Measurements from ENCODE around the gene NGLY1. TPM values are rescaled to one million over a fixed set of nuclear protein-coding genes. Genes with fewer than 3 reads are reported as not detected.

The NGLY1 gene
- total and polyA plus RNA-seq, 7 experiments from 2014 or later, result 39.7 to 84.1 (median 66.2) TPM

DNA sequence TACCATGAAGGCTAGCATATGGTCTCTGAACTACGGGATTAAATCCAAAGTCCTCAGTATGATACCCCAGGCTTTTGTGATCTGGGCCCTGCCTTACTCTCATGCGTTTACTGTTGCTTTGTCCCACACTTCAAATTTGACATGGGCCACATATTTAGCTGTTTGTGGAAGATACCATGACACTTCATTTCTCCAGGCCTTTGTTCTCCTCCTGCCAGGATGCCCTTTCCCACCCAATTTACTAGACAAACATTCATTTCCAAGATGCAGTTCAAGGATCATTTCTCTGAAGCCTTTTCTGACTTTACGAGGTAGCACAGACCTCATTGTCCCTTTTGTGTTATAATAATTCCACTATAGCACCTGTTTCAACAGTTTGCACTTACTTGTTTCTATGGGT is 4.4 kb upstream of the NGLY1 start:
- peaks cover 0 to 5% (median 0%) of the 10 kb centered on the region in 3 experiments for H3K36me3 ChIP-seq (ENCODE audit: control insufficient read depth in 2 of 3, insufficient read depth in 3 of 3, low read length in 3 of 3)
- H3K4me3 ChIP-seq (ENCODE audit: low read length), result no peak overlapping the region
- Mint-ChIP-seq H3K9me3 (no peaks in the 10 kb centered on the region), H3K36me3 (peaks cover 0 to 20% (median 0%) of the 10 kb centered on the region in 5 donors), H3K27me3 (no peaks in the 10 kb centered on the region), H3K27ac (peak overlapping the region in 5 of 9 donors; percentile 3 to 67 (median 14)), H3K4me3 (peak overlapping the region in 4 of 10 donors; percentile 46 to 87 (median 50)), H3K4me1 (peaks cover 20 to 61% (median 52%) of the 10 kb centered on the region in 7 donors)
- H3K9me3 ChIP-seq (ENCODE audit: control insufficient read depth in 2 of 3, low read length in 3 of 3), result no peaks in the 10 kb centered on the region
- CTCF ChIA-PET, result no interaction called here
- POLR2A ChIA-PET, result no interaction called here
- no peak for ATAC-seq
- H3K4me1 ChIP-seq (ENCODE audit: control insufficient read depth in 2 of 2, insufficient read depth in 2 of 2, low read length in 2 of 2), result peaks cover 6 to 20% of the 10 kb centered on the region in 2 donors
- DNase-seq, result no peak
- H3K27ac ChIP-seq (ENCODE audit: low read depth, low read length), result no peak overlapping the region
- intact Hi-C loops (cut with micrococcal nuclease), result loop anchor here in 1 of 2 donors (10.0 kb wide), 1 partner anchor 1873 kb away; the partner anchor contains the start of genes NKIRAS1 and RPL15
- H3K27me3 ChIP-seq (ENCODE audit: control insufficient read depth in 2 of 2, insufficient read depth in 2 of 2, low read length in 2 of 2), result no peaks in the 10 kb centered on the region

DNA sequence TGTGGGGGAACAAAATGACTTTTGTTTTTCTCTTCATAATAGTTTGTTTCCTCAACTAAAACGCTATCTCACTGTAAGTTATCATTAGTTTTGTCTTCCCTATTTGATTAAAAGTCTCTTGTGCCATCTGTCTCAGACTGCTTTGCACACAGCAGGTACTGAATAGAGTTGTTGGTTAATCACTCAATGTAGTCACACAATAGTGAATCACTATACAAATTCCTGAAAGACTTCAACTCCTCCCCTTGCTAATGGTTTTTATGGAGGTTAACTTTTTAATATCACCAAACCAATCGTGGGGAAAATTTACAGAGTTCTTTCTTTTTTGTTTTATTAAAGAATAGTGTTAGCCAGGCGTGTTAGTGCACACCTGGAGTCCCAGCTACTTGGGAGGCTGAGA is 2.6 kb upstream of the NGLY1 start:
- H3K36me3 ChIP-seq (ENCODE audit: control insufficient read depth in 2 of 3, insufficient read depth in 3 of 3, low read length in 3 of 3), result peaks cover 0 to 5% (median 0%) of the 10 kb centered on the region in 3 experiments
- no peaks in the 10 kb centered on the region for H3K27me3 Mint-ChIP-seq
- no peak overlapping the region for H3K4me3 Mint-ChIP-seq
- H3K4me1 ChIP-seq (ENCODE audit: control insufficient read depth in 2 of 2, insufficient read depth in 2 of 2, low read length in 2 of 2), result peaks cover 20 to 23% of the 10 kb centered on the region in 2 donors
- no peak overlapping the region for H3K4me3 ChIP-seq (ENCODE audit: low read length)
- H3K27me3 ChIP-seq (ENCODE audit: control insufficient read depth in 2 of 2, insufficient read depth in 2 of 2, low read length in 2 of 2), result no peaks in the 10 kb centered on the region
- no peaks in the 10 kb centered on the region for H3K9me3 Mint-ChIP-seq
- CTCF ChIA-PET, result no interaction called here
- H3K9me3 ChIP-seq (ENCODE audit: control insufficient read depth in 2 of 3, low read length in 3 of 3), result no peaks in the 10 kb centered on the region
- no peak overlapping the region for H3K27ac Mint-ChIP-seq
- intact Hi-C loops (cut with micrococcal nuclease), result loop anchor here in 1 of 2 donors (10.0 kb wide), 1 partner anchor 1871 kb away; the partner anchor contains the start of genes NKIRAS1 and RPL15
- no peak overlapping the region for H3K27ac ChIP-seq (ENCODE audit: low read depth, low read length)
- H3K36me3 Mint-ChIP-seq, result peaks cover 0 to 8% (median 0%) of the 10 kb centered on the region in 5 donors
- POLR2A ChIA-PET, result interaction anchor here (0.7 kb wide), 2 partner anchors 39 to 123 kb away, joined by 3 to 4 read pairs; no protein-coding TSS in a partner anchor
- peaks cover 18 to 63% (median 54%) of the 10 kb centered on the region in 7 donors for H3K4me1 Mint-ChIP-seq
- no peak for ATAC-seq
- no peak for DNase-seq

DNA sequence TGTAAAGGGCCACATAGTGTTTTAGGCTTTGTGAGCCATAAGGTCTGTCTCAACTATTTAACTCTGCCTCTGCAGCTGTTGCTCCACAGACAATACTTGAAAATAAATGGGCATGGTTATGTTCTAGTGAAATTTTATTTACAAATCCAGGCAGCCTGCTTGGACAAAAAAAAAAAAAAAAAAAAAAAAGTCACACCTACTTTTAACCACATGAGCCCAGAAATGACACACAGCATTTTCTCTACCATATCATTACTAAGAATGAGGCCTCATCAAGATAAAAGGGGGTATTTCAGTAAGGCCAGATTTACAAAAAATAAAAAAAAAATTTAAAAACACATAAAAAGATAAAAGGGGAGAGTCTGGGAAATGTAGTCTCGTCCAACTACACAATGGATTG is 1.7 kb upstream of the NGLY1 start:
- peaks cover 0 to 8% (median 0%) of the 10 kb centered on the region in 5 donors for H3K36me3 Mint-ChIP-seq
- H3K27me3 Mint-ChIP-seq, result no peaks in the 10 kb centered on the region
- H3K4me3 ChIP-seq (ENCODE audit: low read length), result no peak overlapping the region
- H3K4me1 ChIP-seq (ENCODE audit: control insufficient read depth in 2 of 2, insufficient read depth in 2 of 2, low read length in 2 of 2), result peaks cover 26% of the 10 kb centered on the region in 2 donors
- H3K27ac ChIP-seq (ENCODE audit: low read depth, low read length), result no peak overlapping the region
- intact Hi-C loops (cut with micrococcal nuclease), result loop anchor here (5.0 to 10.0 kb wide), 6 partner anchors 38 to 1870 kb away; partner anchors contain the start of genes NEK10 (in 1 of the 2), NKIRAS1 (in 1 of the 2), NR1D2 (in 1 of the 2) and RPL15 (in 1 of the 2)
- DNase-seq, result no peak
- H3K27me3 ChIP-seq (ENCODE audit: control insufficient read depth in 2 of 2, insufficient read depth in 2 of 2, low read length in 2 of 2), result no peaks in the 10 kb centered on the region
- H3K27ac Mint-ChIP-seq, result peak overlapping the region in 1 of 9 donors; percentile 13
- peak overlapping the region in 5 of 10 donors; percentile 79 to 91 (median 85) for H3K4me3 Mint-ChIP-seq
- H3K36me3 ChIP-seq (ENCODE audit: control insufficient read depth in 2 of 3, insufficient read depth in 3 of 3, low read length in 3 of 3), result peaks cover 0 to 5% (median 0%) of the 10 kb centered on the region in 3 experiments
- CTCF ChIA-PET, result no interaction called here
- H3K4me1 Mint-ChIP-seq, result peaks cover 23 to 66% (median 54%) of the 10 kb centered on the region in 7 donors
- H3K9me3 Mint-ChIP-seq, result no peaks in the 10 kb centered on the region
- H3K9me3 ChIP-seq (ENCODE audit: control insufficient read depth in 2 of 3, low read length in 3 of 3), result no peaks in the 10 kb centered on the region
- ATAC-seq, result no peak
- POLR2A ChIA-PET, result interaction anchor here (0.7 kb wide), 2 partner anchors 35 to 122 kb away, joined by 4 read pairs; no protein-coding TSS in a partner anchor

DNA sequence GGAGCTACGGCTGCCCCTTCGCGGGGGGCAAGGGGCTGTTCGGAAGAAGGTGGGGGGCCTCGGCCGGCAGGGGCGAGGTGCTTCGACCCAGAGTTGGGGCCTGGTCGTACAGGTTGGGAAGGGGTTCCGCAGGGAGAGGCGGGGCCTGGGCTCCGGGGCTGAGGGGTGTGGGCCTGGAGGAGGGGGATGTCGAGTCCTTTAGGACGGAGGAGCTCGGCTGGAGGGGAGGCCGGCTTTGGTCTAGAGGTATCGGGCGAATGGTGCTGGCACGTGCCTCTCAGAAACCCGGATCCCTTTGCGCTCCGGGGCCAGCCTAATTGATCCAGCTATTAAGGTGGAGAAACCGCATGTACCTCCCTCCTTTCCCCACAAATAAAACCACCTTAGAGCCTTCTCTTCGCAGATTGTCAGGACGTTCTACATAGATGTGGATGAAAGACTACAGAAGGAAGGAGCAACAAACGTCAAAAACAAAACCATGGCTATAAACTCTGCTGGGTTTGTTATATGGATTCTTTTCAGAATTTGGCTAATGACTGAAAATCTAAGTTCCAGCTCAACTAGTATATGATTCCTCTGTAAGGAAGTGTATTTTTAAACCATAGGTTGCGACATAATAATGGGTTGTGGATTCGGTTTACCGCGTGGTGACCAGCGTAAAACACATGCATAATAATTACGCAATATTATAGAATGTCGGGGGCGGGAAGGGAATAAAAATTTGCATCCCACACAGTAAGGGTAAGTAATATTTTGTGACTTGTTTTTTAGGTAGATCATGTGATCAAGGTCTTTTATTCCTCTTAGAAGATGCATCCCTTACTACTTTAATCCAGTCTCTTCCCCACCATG is 644 bp upstream of the NGLY1 start:
- ChIA-PET POLR2A (interaction anchor here (0.6 to 1.7 kb wide), 10 partner anchors 10 to 1856 kb away, joined by 3 to 11 read pairs (median 3); no protein-coding TSS in a partner anchor), CTCF (interaction anchor here (0.9 to 1.1 kb wide), 2 partner anchors 73 to 116 kb away, joined by 3 to 4 read pairs; no protein-coding TSS in a partner anchor)
- DNase-seq (peak in 1 of 9 donors; percentile 43), ATAC-seq (peak; percentile 27)
- H3K4me3 Mint-ChIP-seq, result peak overlapping the region; percentile 79 to 91 (median 85)
- H3K27ac ChIP-seq (ENCODE audit: low read depth, low read length), result peak overlapping the region; percentile 78
- no peaks in the 10 kb centered on the region for H3K27me3 ChIP-seq (ENCODE audit: control insufficient read depth in 2 of 2, insufficient read depth in 2 of 2, low read length in 2 of 2)
- H3K4me1 Mint-ChIP-seq, result peaks cover 27 to 62% (median 52%) of the 10 kb centered on the region in 7 donors
- H3K4me3 ChIP-seq (ENCODE audit: low read length), result peak overlapping the region; percentile 47
- H3K36me3 ChIP-seq (ENCODE audit: control insufficient read depth in 2 of 3, insufficient read depth in 3 of 3, low read length in 3 of 3), result peaks cover 0 to 5% (median 0%) of the 10 kb centered on the region in 3 experiments
- H3K36me3 Mint-ChIP-seq, result peaks cover 0 to 10% (median 0%) of the 10 kb centered on the region in 5 donors
- peak overlapping the region in 8 of 9 donors; percentile 49 to 89 (median 73) for H3K27ac Mint-ChIP-seq
- intact Hi-C loops (cut with micrococcal nuclease), result loop anchor here (1.0 to 10.0 kb wide), 13 partner anchors 19 to 1869 kb away; partner anchors contain the start of genes NKIRAS1 (in 2 of the 2), NR1D2 (in 2 of the 2), RPL15 (in 2 of the 2) and NEK10 (in 1 of the 2)
- H3K4me1 ChIP-seq (ENCODE audit: control insufficient read depth in 2 of 2, insufficient read depth in 2 of 2, low read length in 2 of 2), result peaks cover 19 to 30% of the 10 kb centered on the region in 2 donors
- H3K9me3 Mint-ChIP-seq, result no peaks in the 10 kb centered on the region
- no peaks in the 10 kb centered on the region for H3K27me3 Mint-ChIP-seq
- no peaks in the 10 kb centered on the region for H3K9me3 ChIP-seq (ENCODE audit: control insufficient read depth in 2 of 3, low read length in 3 of 3)

DNA sequence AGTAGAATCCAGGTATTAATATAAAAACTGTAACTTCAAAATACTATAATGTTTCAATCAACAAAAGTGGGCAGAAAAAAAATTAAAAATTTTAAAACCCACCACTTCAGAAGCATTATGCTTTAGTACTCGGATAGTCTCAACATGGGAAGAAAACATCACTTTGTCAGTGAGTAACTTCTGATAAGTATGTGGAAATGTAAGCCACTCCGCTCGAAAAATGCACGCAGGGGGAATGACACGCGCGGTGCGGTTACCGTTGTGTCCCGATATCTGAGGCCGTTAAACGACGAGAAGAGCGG is 656 bp downstream of the NGLY1 start:
- no peaks in the 10 kb centered on the region for H3K27me3 ChIP-seq (ENCODE audit: control insufficient read depth in 2 of 2, insufficient read depth in 2 of 2, low read length in 2 of 2)
- H3K36me3 ChIP-seq (ENCODE audit: control insufficient read depth in 2 of 3, insufficient read depth in 3 of 3, low read length in 3 of 3), result peaks cover 2 to 11% (median 4%) of the 10 kb centered on the region in 3 experiments
- peak overlapping the region; percentile 78 to 93 (median 87) for H3K27ac Mint-ChIP-seq
- ATAC-seq, result no peak
- DNase-seq, result no peak
- ChIA-PET POLR2A (interaction anchor here (1.1 to 1.7 kb wide), 4 partner anchors 35 to 152 kb away, joined by 3 to 11 read pairs (median 6); no protein-coding TSS in a partner anchor), CTCF (interaction anchor here (0.9 to 1.1 kb wide), 2 partner anchors 75 to 115 kb away, joined by 3 to 4 read pairs; no protein-coding TSS in a partner anchor)
- H3K4me1 Mint-ChIP-seq, result peaks cover 22 to 61% (median 43%) of the 10 kb centered on the region in 7 donors
- H3K9me3 ChIP-seq (ENCODE audit: control insufficient read depth in 2 of 3, low read length in 3 of 3), result no peaks in the 10 kb centered on the region
- no peaks in the 10 kb centered on the region for H3K27me3 Mint-ChIP-seq
- intact Hi-C loops (cut with micrococcal nuclease), result loop anchor here (1.0 to 10.0 kb wide), 12 partner anchors 8 to 1868 kb away; partner anchors contain the start of genes NKIRAS1 (in 2 of the 2), NR1D2 (in 2 of the 2), OXSM (in 2 of the 2) and RPL15 (in 2 of the 2)
- peak overlapping the region; percentile 73 for H3K4me3 ChIP-seq (ENCODE audit: low read length)
- H3K9me3 Mint-ChIP-seq, result no peaks in the 10 kb centered on the region
- H3K36me3 Mint-ChIP-seq, result peaks cover 6 to 14% (median 11%) of the 10 kb centered on the region in 5 donors
- peak overlapping the region; percentile 89 for H3K27ac ChIP-seq (ENCODE audit: low read depth, low read length)
- peaks cover 19 to 28% of the 10 kb centered on the region in 2 donors for H3K4me1 ChIP-seq (ENCODE audit: control insufficient read depth in 2 of 2, insufficient read depth in 2 of 2, low read length in 2 of 2)
- peak overlapping the region; percentile 85 to 95 (median 92) for H3K4me3 Mint-ChIP-seq
